DND-41 (cell line): ENCODE measurements around the gene LRRC66.

ENCODE experiments used
- ATAC-seq: fragments of 200-7000 bp; cut with Tn5 transposase; 3 replicates; pipeline ENCODE4 v1.9.1; 2021; ENCODE audit warnings: low read depth; ENCODE audit not compliant: insufficient read depth
- DNase-seq: peaks from one replicate; pipeline ENCODE4 v3.0.0-alpha.2; 2020
- H2AFZ ChIP-seq: 2 replicates; pipeline ENCODE4 v1.6.0; 2012; ENCODE audit warnings: low read depth, low read length
- H3K27ac ChIP-seq: 2 replicates; pipeline ENCODE4 v1.5.1; 2012; ENCODE audit warnings: low read length, inconsistent platforms
- H3K27me3 ChIP-seq: fragments of 200-600 bp; sonication (generic); 2 replicates; pipeline ENCODE4 v1.6.0; 2012; ENCODE audit warnings: low read length, mild to moderate bottlenecking, inconsistent platforms; ENCODE audit not compliant: insufficient read depth, poor library complexity
- H3K36me3 ChIP-seq: 2 replicates; pipeline ENCODE4 v1.5.1; 2012; ENCODE audit warnings: low read length, inconsistent platforms; ENCODE audit not compliant: insufficient read depth
- H3K4me1 ChIP-seq: 2 replicates; pipeline ENCODE4 v1.5.1; 2012; ENCODE audit warnings: mild to moderate bottlenecking, low read length; ENCODE audit not compliant: insufficient read depth
- H3K4me2 ChIP-seq: 2 replicates; pipeline ENCODE4 v1.6.0; 2012; ENCODE audit warnings: mild to moderate bottlenecking, moderate library complexity, low read length, inconsistent platforms; ENCODE audit not compliant: insufficient read depth
- H3K4me3 ChIP-seq, 2 experiments: fragments of 200-600 bp in 1 of 2; shearing (Covaris generic) in 1 of 2; 2 replicates each; pipeline ENCODE4 v1.5.1; 2012 to 2016; ENCODE audit warnings: inconsistent platforms in 2 of 2, low read length in 2 of 2, mild to moderate bottlenecking in 2 of 2, low read depth in 1 of 2, moderate library complexity in 1 of 2
- H3K79me2 ChIP-seq: 2 replicates; pipeline ENCODE4 v1.6.0; 2012; ENCODE audit warnings: low read length, inconsistent platforms; ENCODE audit not compliant: insufficient read depth
- H3K9ac ChIP-seq: 2 replicates; pipeline ENCODE4 v1.6.0; 2012; ENCODE audit warnings: low read depth, mild to moderate bottlenecking, inconsistent platforms, low read length, moderate library complexity
- H3K9me3 ChIP-seq: 2 replicates; pipeline ENCODE4 v1.5.1; 2012; ENCODE audit warnings: low read length, moderate library complexity, mild to moderate bottlenecking, inconsistent platforms; ENCODE audit not compliant: insufficient read depth, severe bottlenecking
- H4K20me1 ChIP-seq: 2 replicates; pipeline ENCODE4 v1.6.0; 2012; ENCODE audit warnings: low read length; ENCODE audit not compliant: insufficient read depth
- CTCF ChIP-seq: IDR thresholded peaks from 2 replicates; pipeline ENCODE4 v1.5.1; 2012; ENCODE audit warnings: borderline replicate concordance, low read length, moderate library complexity, mild to moderate bottlenecking; ENCODE audit not compliant: poor library complexity, severe bottlenecking; ENCODE audit errors: extremely low read depth
- EZH2 ChIP-seq: IDR thresholded peaks from 3 replicates; pipeline ENCODE4 v1.6.1; 2012; ENCODE audit warnings: borderline replicate concordance, low read depth, mild to moderate bottlenecking, moderate library complexity, low read length, inconsistent platforms; ENCODE audit not compliant: severe bottlenecking

LRRC66 gene

GRCh38 chr4:51958199-51958968 is 61.8 kb downstream of the LRRC66 start:
- no peak for ATAC-seq
- no peak for DNase-seq
- Histone ChIP-seq H2AFZ (no peak overlapping the region), H3K27ac (no peak overlapping the region), H3K79me2 (no peaks in the 10 kb centered on the region), H3K36me3 (no peaks in the 10 kb centered on the region), H3K9me3 (no peaks in the 10 kb centered on the region), H3K4me2 (no peak overlapping the region), H3K4me3 (no peak overlapping the region), H3K4me1 (no peaks in the 10 kb centered on the region), H3K9ac (no peak overlapping the region), H4K20me1 (no peaks in the 10 kb centered on the region), H3K27me3 (no peaks in the 10 kb centered on the region)
- TF ChIP-seq EZH2: no peak
- no peak for TF ChIP-seq CTCF
